Measurements from ENCODE around the gene TUBB3.
"Not testable (repeated sequence)": the region's sequence is repeated elsewhere in the genome, so short reads cannot be mapped to it uniquely, and the experiment has no call there.

TUBB3 gene

DNA sequence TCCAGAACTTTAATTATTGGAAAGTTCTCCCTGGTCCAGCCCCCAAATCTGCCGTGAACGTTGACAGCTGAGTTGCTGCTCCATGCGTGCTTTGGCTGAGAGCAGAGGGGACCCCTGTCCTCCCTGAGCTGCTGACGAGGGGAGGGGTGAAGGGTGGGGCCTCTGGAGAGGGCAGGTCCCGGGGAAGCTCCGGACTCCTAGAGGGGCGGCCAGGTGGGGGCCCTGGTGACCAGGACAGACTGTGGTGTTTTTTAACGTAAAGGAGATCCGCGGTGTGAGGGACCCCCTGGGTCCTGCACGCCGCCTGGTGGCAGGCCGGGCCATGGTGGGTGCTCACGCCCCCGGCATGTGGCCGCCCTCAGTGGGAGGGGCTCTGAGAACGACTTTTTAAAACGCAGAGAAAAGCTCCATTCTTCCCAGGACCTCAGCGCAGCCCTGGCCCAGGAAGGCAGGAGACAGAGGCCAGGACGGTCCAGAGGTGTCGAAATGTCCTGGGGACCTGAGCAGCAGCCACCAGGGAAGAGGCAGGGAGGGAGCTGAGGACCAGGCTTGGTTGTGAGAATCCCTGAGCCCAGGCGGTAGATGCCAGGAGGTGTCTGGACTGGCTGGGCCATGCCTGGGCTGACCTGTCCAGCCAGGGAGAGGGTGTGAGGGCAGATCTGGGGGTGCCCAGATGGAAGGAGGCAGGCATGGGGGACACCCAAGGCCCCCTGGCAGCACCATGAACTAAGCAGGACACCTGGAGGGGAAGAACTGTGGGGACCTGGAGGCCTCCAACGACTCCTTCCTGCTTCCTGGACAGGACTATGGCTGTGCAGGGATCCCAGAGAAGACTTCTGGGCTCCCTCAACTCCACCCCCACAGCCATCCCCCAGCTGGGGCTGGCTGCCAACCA lies 4.4 kb upstream of the TUBB3 start, which contains the start of gene MC1R:
MC1R (plus strand) TSS at position 410 of the 895 bp plus-strand sequence; CDS start at position 807, 397 bp downstream.
- DNase-seq (ENCODE audit: low read depth) = no peak

DNA sequence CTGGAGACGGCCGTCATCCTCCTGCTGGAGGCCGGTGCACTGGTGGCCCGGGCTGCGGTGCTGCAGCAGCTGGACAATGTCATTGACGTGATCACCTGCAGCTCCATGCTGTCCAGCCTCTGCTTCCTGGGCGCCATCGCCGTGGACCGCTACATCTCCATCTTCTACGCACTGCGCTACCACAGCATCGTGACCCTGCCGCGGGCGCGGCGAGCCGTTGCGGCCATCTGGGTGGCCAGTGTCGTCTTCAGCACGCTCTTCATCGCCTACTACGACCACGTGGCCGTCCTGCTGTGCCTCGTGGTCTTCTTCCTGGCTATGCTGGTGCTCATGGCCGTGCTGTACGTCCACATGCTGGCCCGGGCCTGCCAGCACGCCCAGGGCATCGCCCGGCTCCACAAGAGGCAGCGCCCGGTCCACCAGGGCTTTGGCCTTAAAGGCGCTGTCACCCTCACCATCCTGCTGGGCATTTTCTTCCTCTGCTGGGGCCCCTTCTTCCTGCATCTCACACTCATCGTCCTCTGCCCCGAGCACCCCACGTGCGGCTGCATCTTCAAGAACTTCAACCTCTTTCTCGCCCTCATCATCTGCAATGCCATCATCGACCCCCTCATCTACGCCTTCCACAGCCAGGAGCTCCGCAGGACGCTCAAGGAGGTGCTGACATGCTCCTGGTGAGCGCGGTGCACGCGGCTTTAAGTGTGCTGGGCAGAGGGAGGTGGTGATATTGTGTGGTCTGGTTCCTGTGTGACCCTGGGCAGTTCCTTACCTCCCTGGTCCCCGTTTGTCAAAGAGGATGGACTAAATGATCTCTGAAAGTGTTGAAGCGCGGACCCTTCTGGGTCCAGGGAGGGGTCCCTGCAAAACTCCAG lies 3.4 kb upstream of the TUBB3 start:
- DNase-seq (ENCODE audit: low read depth) = no peak

DNA sequence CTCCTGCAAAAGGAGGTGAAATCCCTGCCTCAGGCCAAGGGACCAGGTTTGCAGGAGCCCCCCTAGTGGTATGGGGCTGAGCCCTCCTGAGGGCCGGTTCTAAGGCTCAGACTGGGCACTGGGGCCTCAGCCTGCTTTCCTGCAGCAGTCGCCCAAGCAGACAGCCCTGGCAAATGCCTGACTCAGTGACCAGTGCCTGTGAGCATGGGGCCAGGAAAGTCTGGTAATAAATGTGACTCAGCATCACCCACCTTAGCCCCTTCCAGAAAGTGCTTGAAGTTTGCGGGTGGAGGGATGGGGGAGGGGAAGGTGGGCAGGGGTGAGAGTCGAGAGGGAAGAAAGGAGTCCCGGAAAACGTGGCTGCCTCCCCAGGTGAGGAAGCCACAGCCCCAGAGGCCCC lies 2.4 kb upstream of the TUBB3 start:
- DNase-seq (ENCODE audit: low read depth) = no peak

DNA sequence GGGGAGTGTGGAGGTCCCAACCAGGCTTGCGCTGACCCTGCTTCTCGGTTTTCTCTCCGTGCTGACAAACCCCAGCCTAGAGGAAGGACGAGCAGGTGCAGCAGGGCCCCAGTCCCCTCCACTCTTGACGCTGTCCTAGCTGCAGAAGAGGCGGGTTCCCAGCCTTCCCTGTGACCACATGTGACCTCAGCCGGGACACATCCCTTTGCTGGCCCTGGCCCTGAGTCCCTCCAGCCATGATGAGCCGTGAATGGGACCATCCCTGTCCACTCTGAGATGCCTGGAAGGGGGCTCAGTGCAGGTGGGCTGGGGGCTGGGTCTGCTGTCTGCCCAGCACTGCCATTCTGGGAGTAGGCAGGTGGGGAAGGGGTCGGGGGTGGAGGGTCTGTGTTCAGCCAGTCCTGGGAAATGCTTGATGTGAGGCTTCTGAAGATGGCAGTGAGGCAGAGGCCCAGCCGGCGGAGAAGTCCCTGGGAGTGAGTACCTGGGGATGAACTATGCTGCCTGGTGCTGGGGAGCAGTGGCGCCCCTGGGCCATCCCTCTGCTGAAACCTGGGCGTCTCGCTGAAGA lies 1.9 kb upstream of the TUBB3 start:
- no peak for DNase-seq (ENCODE audit: low read depth)

DNA sequence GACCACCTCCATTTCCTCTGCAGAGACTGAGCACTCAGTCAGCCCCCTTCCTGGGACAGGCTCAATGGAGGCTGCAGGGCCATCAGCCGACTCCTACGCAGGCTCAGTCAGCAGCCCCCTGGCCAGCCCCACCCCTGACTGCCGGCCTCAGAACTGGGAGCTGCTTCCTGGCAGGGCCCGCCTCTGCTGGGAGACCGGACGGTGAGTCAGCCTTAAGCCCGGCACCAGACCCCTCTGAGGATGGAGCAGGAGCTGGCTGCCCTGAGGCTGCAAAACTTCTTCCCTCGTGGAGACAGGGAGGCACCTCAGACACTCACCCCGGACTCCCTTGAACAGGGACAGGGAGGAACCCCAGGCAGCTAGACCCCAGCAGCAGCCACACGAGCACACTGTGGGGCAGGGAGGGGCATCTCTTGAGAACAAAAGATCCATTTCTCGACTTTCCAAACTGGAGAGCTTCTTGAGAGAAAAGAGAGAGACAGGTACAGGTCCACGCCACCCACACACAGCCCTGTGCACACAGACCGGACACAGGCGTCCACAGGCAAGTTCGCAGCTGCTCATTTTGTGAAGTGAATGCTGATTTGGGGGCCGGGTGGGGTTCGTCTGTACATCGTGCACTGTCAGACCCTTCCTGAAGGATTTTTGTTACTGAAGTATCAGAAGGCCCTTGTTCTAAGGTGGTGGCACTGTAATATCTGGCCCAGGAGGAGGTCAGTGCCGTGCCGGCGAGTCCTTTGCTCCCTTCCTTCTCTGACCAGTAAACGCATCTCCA lies 1.3 kb upstream of the TUBB3 start:
- peak; percentile 76 for DNase-seq (ENCODE audit: low read depth)

DNA sequence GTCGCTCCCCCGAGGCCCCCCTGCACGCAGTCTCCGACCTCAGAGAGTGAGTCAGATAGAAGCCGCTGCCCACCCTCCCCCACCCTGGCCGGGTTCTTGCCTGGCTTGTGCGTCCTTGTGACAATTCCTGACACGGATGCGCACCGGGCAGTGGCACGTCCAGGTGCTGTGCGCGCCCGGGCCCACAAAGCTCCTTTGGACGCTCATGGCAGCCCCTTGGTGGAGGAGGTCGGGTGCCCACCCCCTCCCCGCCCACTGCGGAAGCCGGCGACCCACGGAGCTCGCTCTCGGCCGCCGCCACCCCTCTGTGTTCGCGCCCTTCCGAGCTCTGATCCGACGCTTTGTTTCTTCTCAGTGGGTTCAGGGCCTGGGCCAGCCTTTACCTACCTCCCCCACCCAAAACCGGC lies 662 bp upstream of the TUBB3 start:
- peak; percentile 79 for DNase-seq (ENCODE audit: low read depth)

DNA sequence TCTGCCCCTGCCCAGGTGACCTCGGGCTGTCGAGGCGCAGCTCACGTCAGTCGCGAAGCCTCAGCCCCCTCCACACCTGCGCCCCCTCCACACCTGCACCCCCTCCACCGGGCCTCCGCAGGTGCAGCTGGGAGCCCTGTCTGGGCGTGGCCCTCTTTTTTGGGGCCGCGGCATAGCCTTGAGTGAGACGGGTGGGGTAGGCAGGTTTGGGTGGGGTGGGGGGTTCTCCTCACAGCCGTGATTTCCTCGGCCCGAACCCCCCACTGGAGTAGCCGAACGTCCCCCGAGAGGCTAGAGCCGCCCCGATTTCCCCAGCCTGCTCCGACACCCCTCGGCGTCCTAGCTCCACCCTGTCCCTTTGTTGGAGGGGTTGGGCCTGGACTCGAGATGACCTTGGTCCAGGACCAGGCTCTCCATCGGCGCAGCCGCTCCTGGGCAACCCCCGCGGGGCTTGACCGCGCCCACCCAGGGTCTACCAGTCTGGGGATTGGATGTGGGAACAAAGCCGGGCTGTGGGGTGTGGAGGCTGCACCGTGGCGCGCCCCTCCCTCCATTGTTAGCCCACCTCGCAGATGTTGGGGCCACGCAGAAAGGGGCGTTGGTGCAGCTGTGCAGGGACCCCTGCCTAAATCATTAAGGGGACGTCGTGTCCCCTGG lies 626 bp downstream of the TUBB3 start:
- DNase-seq (ENCODE audit: low read depth) = no peak

DNA sequence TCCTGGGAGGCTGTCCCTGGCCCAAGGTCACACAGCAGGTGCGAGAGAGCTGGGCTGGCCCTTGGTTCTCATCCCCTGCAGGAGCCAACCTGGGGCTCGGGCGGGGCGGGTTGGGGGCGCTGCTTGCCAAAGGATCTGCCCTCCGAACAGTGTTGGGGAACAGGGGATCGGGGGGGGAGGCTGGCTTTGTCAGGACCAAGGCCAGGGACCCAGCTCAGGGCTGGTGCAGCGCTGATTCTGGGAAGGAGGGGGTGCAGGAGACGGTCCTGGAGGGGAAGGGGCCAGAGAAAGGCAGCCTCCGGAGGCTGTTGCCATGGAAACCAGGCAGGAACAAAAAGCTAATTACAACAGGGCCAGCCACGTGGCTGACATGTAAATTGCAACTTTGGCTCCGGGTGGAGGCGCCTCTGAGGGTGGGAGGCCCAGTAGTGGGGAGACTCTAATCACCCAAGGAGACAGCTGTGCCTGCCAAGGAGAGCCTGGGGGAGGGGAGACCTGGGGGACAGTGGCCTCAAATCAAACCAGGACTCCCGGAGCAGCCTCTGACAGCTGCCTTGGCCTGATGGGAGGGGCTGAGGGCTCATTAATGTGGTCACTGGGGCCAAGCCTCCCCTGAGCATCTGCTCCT lies 1.3 kb downstream of the TUBB3 start:
- no peak for DNase-seq (ENCODE audit: low read depth)

DNA sequence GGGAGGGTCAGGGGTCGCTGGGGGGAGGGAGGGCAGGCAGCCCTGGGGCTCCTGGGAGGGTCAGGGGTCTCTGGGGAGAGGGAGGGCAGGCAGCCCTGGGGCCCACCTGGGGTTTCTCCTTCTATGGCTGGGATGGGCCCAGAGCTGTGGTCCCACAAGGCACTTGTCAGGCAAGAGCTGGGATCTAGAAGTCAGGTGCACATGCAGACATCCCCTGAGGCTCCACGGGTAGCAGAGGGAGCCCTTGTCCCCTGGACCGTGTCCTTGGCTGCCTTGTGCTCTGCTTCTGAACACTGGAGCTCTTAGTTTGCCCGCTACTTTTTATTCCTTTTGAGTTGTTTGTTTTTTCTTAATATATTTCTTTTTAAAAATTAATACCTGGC lies 1.8 kb downstream of the TUBB3 start:
- DNase-seq (ENCODE audit: low read depth) = no peak

DNA sequence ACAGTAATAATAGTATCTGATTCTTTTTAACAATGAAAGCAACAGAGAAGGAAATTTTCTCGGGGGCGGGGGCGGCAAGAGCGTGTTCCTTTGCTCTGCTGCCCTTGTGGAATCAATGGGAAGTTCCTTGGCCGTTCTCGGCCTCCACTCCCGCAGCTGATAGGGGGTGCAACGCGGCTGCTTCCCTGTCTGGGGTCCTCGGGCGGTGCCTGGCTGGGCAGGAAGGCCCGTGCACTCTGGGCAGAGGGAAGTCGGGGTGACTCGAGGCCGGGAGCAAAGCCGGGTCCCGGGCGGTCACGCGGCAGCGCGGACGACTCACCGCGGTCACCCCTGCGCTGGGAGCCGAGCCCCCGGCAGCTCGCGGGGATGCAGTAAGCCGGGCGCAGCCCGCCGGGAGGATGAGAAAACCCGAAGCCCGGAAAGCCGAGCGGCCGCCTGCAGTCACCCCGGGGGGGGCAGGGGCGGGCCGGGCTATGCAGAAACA lies 2.5 kb downstream of the TUBB3 start:
- DNase-seq (ENCODE audit: low read depth) = no peak

DNA sequence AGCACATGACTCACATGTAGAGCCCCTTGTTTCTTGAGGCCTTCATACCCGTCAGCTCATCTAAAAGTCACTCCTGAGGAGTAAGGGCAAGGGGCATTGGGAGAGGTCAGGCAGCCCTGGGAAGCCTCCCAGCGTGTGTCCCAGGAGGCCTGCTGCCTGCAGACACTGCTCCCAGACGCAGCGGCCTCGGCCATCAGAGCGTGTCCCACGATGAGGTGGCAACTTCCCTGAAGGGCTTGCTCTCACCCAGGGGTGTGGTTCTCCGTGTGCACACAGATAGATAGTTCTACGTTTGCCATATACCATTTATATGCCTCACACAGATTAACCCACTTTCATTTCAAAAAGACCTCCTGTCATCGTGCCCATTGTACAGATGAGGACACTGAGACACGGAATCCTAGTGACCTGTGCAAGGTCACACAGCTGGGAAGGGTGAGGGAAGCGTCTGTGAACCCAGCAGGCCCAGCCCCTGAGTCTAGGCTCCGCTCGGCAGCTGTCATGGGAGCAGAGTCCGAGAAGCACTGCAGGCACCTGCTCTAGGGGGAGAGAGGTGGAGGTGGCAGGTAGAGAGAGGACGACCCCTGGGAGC lies 8.3 kb downstream of the TUBB3 start:
- no peak for DNase-seq (ENCODE audit: low read depth)

DNA sequence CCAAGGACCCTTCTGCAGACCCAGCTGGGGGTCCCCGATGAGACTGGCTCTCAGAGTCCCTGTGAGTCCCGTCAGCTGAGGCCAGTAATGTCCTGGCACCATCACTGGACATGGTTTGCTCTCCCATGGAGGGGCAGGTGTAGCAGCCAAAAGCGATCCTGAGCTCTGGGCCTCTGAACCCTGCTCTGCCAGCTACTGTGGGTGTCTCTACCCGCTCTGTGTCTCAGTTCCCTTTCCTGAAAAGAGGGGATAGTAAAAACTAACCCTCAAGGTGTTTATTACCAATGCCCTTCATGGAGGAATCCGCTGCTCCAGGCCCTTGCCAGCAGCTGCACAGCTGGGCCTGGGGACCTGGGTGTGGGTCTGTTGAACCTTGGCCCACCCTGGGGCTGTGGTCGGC lies 8.8 kb downstream of the TUBB3 start:
- no peak for DNase-seq (ENCODE audit: low read depth)

DNA sequence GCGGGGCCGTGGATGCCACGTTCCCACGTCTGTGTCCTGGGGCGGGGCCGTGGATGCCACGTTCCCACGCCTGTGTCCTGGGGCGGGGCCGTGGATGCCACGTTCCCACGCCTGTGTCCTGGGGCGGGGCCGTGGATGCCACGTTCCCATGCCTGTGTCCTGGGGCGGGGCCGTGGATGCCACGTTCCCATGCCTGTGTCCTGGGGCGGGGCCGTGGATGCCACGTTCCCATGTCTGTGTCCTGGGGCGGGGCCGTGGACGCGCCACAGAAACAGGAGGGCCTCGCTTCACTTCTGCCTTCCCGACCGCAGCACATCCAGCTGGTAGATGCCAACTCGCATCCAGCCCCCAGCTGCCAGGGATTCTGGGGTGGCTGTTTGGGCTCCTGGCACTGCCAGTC lies 10.9 kb downstream of the TUBB3 start:
- not testable (repeated sequence) for DNase-seq (ENCODE audit: low read depth)

DNA sequence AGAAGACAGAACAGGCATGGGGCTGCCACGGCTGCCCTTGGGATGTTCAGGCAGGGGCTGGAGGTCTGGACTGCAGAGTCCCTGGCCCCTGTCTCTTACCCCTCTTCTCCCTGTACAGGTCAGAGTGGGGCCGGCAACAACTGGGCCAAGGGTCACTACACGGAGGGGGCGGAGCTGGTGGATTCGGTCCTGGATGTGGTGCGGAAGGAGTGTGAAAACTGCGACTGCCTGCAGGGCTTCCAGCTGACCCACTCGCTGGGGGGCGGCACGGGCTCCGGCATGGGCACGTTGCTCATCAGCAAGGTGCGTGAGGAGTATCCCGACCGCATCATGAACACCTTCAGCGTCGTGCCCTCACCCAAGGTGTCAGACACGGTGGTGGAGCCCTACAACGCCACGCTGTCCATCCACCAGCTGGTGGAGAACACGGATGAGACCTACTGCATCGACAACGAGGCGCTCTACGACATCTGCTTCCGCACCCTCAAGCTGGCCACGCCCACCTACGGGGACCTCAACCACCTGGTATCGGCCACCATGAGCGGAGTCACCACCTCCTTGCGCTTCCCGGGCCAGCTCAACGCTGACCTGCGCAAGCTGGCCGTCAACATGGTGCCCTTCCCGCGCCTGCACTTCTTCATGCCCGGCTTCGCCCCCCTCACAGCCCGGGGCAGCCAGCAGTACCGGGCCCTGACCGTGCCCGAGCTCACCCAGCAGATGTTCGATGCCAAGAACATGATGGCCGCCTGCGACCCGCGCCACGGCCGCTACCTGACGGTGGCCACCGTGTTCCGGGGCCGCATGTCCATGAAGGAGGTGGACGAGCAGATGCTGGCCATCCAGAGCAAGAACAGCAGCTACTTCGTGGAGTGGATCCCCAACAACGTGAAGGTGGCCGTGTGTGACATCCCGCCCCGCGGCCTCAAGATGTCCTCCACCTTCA lies 11.7 kb downstream of the TUBB3 start:
- no peak for DNase-seq (ENCODE audit: low read depth)

DNA sequence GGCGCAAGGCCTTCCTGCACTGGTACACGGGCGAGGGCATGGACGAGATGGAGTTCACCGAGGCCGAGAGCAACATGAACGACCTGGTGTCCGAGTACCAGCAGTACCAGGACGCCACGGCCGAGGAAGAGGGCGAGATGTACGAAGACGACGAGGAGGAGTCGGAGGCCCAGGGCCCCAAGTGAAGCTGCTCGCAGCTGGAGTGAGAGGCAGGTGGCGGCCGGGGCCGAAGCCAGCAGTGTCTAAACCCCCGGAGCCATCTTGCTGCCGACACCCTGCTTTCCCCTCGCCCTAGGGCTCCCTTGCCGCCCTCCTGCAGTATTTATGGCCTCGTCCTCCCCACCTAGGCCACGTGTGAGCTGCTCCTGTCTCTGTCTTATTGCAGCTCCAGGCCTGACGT lies 12.5 kb downstream of the TUBB3 start:
- DNase-seq (ENCODE audit: low read depth) = not testable (repeated sequence)

DNA sequence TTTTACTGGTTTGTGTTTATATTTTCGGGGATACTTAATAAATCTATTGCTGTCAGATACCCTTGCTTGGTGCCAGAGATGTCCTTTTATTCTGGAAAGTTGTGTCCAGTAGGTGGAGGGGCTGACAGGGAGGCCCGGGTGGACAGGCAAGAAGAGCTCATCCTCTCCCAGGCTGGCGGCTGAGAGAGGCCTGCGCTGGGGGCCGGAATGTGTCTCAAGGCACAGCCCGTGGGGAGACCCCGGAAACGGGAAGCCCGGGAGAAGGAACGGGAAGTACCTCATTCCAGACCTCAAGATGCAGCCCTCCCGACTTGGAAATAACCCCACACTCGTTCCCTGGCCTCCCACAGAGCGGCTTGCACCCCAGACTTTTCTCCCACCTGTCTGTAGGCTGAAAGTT lies 12.9 kb downstream of the TUBB3 start:
- no peak for DNase-seq (ENCODE audit: low read depth)

DNA sequence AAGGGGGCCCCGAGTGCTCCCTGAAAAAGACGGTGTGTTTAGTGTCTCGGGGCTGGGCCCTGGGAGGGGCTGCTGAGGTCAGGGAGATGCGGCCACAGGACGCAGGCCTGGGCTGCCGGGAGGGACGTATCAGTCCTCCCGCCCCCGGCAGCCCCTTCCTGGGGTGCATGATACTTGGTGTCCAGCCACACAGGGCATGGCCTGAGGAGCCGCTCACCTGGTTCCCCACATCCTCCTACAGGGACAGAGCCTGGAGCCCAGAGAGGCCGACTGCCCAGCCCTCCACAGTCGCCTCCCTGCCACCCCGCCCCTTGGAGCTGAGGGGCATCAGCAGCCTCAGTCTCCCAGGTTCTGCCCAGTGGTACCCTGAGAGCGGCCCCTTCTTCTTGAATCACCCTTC lies 13.4 kb downstream of the TUBB3 start:
- no peak for DNase-seq (ENCODE audit: low read depth)

DNA sequence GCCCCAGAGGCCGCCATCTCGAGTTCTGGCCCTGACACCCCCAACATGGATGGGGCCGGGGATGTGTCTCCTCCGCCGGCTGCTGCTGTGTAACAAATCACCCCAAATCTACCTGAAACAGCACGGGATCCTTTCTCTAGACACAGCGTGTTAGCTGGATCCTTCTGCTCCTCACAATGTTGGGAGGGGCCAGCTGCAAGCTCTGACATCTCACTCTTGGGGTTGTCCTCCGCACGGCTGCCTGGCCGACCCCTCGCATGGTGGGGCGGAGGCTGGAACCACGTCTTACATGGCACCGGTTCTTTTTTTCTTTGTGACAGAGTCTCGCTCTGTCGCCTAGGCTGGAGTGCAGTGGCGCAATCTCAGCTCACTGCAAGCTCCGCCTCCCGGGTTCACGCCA lies 13.8 kb downstream of the TUBB3 start:
- no peak for DNase-seq (ENCODE audit: low read depth)

Measured in non-pigmented ciliary epithelial cell (primary cell).